ENCODE measurements around the gene UNC79. TPM values are rescaled to one million over a fixed set of nuclear protein-coding genes. Genes with fewer than 3 reads are reported as not detected.

The UNC79 gene
- total RNA-seq, 6 experiments from 2014 or later: 0.02 to 0.08 (median 0.05) TPM

GRCh38 chr14:93548102-93548843 lies 117.5 kb downstream of the UNC79 start:
- Mint-ChIP-seq H3K27me3 (ENCODE audit: insufficient read depth) (no peaks in the 10 kb centered on the region; the same call in 1 of the 2 replicates), H3K4me3 (no peak overlapping the region), H3K36me3 (ENCODE audit: low read depth) (no peaks in the 10 kb centered on the region), H3K9me3 (no peaks in the 10 kb centered on the region), H3K27ac (no peak overlapping the region), H3K4me1 (ENCODE audit: low read depth) (no peaks in the 10 kb centered on the region)
- DNase-seq: no peak
- TF ChIP-seq CTCF (IDR thresholded peaks at IDR 0.05): no peak

GRCh38 chr14:93549595-93549994 lies 118.9 kb downstream of the UNC79 start:
- DNase-seq: no peak
- H3K27me3 Mint-ChIP-seq (ENCODE audit: insufficient read depth): no peaks in the 10 kb centered on the region; the same call in 1 of the 2 replicates
- no peak overlapping the region for H3K27ac Mint-ChIP-seq
- H3K4me3 Mint-ChIP-seq: no peak overlapping the region
- no peaks in the 10 kb centered on the region for H3K36me3 Mint-ChIP-seq (ENCODE audit: low read depth)
- H3K4me1 Mint-ChIP-seq (ENCODE audit: low read depth): no peaks in the 10 kb centered on the region
- TF ChIP-seq CTCF (IDR thresholded peaks at IDR 0.05): no peak
- no peaks in the 10 kb centered on the region for H3K9me3 Mint-ChIP-seq

- H3K27me3 Mint-ChIP-seq (ENCODE audit: insufficient read depth): peaks cover 3% of the 10 kb centered on the region
Measured at GRCh38 chr14:93564918-93565317, 134.2 kb downstream of the UNC79 start.

GRCh38 chr14:93566065-93566693 lies 135.4 kb downstream of the UNC79 start:
- no peak overlapping the region for H3K27ac Mint-ChIP-seq
- peaks cover 48% of the 10 kb centered on the region for H3K9me3 Mint-ChIP-seq
- H3K4me3 Mint-ChIP-seq: no peak overlapping the region
- H3K36me3 Mint-ChIP-seq (ENCODE audit: low read depth): peaks cover 12% of the 10 kb centered on the region; the same call in 1 of the 2 replicates
- no peak for TF ChIP-seq CTCF (IDR thresholded peaks at IDR 0.05)
- H3K27me3 Mint-ChIP-seq (ENCODE audit: insufficient read depth): peaks cover 3% of the 10 kb centered on the region
- no peaks in the 10 kb centered on the region for H3K4me1 Mint-ChIP-seq (ENCODE audit: low read depth)
- DNase-seq: no peak

More at GRCh38 chr14:93564918-93565317, 134.2 kb downstream of the UNC79 start:
- no peak for TF ChIP-seq CTCF (IDR thresholded peaks at IDR 0.05)
- no peak overlapping the region for H3K4me3 Mint-ChIP-seq
- no peak overlapping the region for H3K27ac Mint-ChIP-seq
- H3K4me1 Mint-ChIP-seq (ENCODE audit: low read depth): no peaks in the 10 kb centered on the region
- peaks cover 60% of the 10 kb centered on the region for H3K9me3 Mint-ChIP-seq
- H3K36me3 Mint-ChIP-seq (ENCODE audit: low read depth): peaks cover 12% of the 10 kb centered on the region; the same call in 1 of the 2 replicates
- DNase-seq: no peak

- no peaks in the 10 kb centered on the region for H3K4me1 Mint-ChIP-seq (ENCODE audit: low read depth)
- peaks cover 6% of the 10 kb centered on the region; the same call in 1 of the 2 replicates for H3K36me3 Mint-ChIP-seq (ENCODE audit: low read depth)
- no peaks in the 10 kb centered on the region for H3K27me3 Mint-ChIP-seq (ENCODE audit: insufficient read depth)
- TF ChIP-seq CTCF (IDR thresholded peaks at IDR 0.05): no peak
- H3K9me3 Mint-ChIP-seq: peaks cover 35% of the 10 kb centered on the region
- DNase-seq: no peak
- H3K4me3 Mint-ChIP-seq: no peak overlapping the region
- H3K27ac Mint-ChIP-seq: no peak overlapping the region
Measured at GRCh38 chr14:93571275-93571674, 140.5 kb downstream of the UNC79 start.

All from HFFc6 (cell line).